H9 (cell line): ENCODE results near the gene DYRK1B. TPM values are rescaled to one million over a fixed set of nuclear protein-coding genes. Genes with fewer than 3 reads are reported as not detected.

Experiments
- DNase-seq: peaks from one replicate; pipeline ENCODE4 v3.0.0-alpha.2; 2017
- H2AFZ ChIP-seq: one replicate; pipeline ENCODE4 v1.6.1; 2013; ENCODE audit warnings: mild to moderate bottlenecking, low read length, control low read depth, moderate library complexity
- H2AK5ac ChIP-seq: 2 replicates; pipeline ENCODE4 v1.6.1; 2013; ENCODE audit warnings: low read length, control low read depth, mixed read lengths; ENCODE audit not compliant: insufficient read length
- H2BK120ac ChIP-seq: one replicate; pipeline ENCODE4 v1.6.1; 2013; ENCODE audit warnings: low read depth, mild to moderate bottlenecking, low read length, control low read depth, inconsistent platforms; ENCODE audit not compliant: poor library complexity, severe bottlenecking
- H2BK12ac ChIP-seq: 2 replicates; pipeline ENCODE4 v1.6.1; 2013; ENCODE audit warnings: low read length, control low read depth, mixed read lengths, low read depth; ENCODE audit not compliant: insufficient read length
- H2BK15ac ChIP-seq: 2 replicates; pipeline ENCODE4 v1.6.1; 2013; ENCODE audit warnings: low read depth, low read length, control low read depth
- H2BK20ac ChIP-seq: one replicate; pipeline ENCODE4 v1.6.1; 2013; ENCODE audit warnings: low read depth, mild to moderate bottlenecking, low read length, control low read depth, inconsistent platforms; ENCODE audit not compliant: poor library complexity, severe bottlenecking
- H2BK5ac ChIP-seq: 2 replicates; pipeline ENCODE4 v1.6.1; 2013; ENCODE audit warnings: low read length, control low read depth, mixed read lengths; ENCODE audit not compliant: insufficient read length
- H3K14ac ChIP-seq: 2 replicates; pipeline ENCODE4 v1.6.1; 2013; ENCODE audit warnings: low read length, control low read depth; ENCODE audit not compliant: insufficient read depth
- H3K18ac ChIP-seq: 2 replicates; pipeline ENCODE4 v1.6.1; 2013; ENCODE audit warnings: low read depth, mild to moderate bottlenecking, mixed read lengths, low read length, control low read depth; ENCODE audit not compliant: insufficient read length
- H3K23ac ChIP-seq: 2 replicates; pipeline ENCODE4 v1.6.1; 2013; ENCODE audit warnings: low read length, control low read depth, mixed read lengths, low read depth; ENCODE audit not compliant: insufficient read length
- H3K23me2 ChIP-seq: 2 replicates; pipeline ENCODE4 v1.6.1; 2013; ENCODE audit warnings: low read depth, mild to moderate bottlenecking, mixed read lengths, low read length, control low read depth; ENCODE audit not compliant: insufficient read length, poor library complexity, severe bottlenecking
- H3K27ac ChIP-seq: 2 replicates; pipeline ENCODE4 v1.5.1; 2013; ENCODE audit warnings: low read length, control low read depth, mixed read lengths, low read depth; ENCODE audit not compliant: insufficient read length
- H3K27me3 ChIP-seq: 2 replicates; pipeline ENCODE4 v1.6.1; 2013; ENCODE audit warnings: low read length, control low read depth, inconsistent platforms; ENCODE audit not compliant: insufficient read depth
- H3K4ac ChIP-seq: 2 replicates; pipeline ENCODE4 v1.6.1; 2013; ENCODE audit warnings: low read depth, mild to moderate bottlenecking, control low read depth, inconsistent platforms, low read length, moderate library complexity
- H3K4me1 ChIP-seq: 2 replicates; pipeline ENCODE4 v1.6.1; 2013; ENCODE audit warnings: low read length, control low read depth, inconsistent platforms; ENCODE audit not compliant: insufficient read depth
- H3K4me2 ChIP-seq: 2 replicates; pipeline ENCODE4 v1.6.1; 2013; ENCODE audit warnings: low read length, control low read depth, mixed read lengths; ENCODE audit not compliant: insufficient read length, insufficient read depth
- H3K56ac ChIP-seq: 2 replicates; pipeline ENCODE4 v1.6.1; 2013; ENCODE audit warnings: low read depth, mild to moderate bottlenecking, mixed read lengths, low read length, control low read depth; ENCODE audit not compliant: insufficient read length
- H3K79me1 ChIP-seq: 2 replicates; pipeline ENCODE4 v1.6.1; 2013; ENCODE audit warnings: low read depth, mild to moderate bottlenecking, moderate library complexity, low read length, control low read depth, inconsistent platforms; ENCODE audit not compliant: insufficient read depth, poor library complexity, severe bottlenecking
- H3K79me2 ChIP-seq: 2 replicates; pipeline ENCODE4 v1.6.1; 2013; ENCODE audit warnings: low read length, control low read depth, inconsistent platforms; ENCODE audit not compliant: insufficient read depth
- H3K9ac ChIP-seq: 2 replicates; pipeline ENCODE4 v1.6.1; 2013; ENCODE audit warnings: low read length, control low read depth, mixed read lengths; ENCODE audit not compliant: insufficient read length; ENCODE audit errors: extremely low read depth
- H3K9me3 ChIP-seq: one replicate; pipeline ENCODE4 v1.6.1; 2013; ENCODE audit warnings: low read depth, low read length, inconsistent platforms; ENCODE audit not compliant: control insufficient read depth
- H3T11ph ChIP-seq: one replicate; pipeline ENCODE4 v1.6.1; 2013; ENCODE audit warnings: mild to moderate bottlenecking, low read length, control low read depth, inconsistent platforms
- H4K20me1 ChIP-seq: one replicate; pipeline ENCODE4 v1.6.1; 2013; ENCODE audit not compliant: control insufficient read depth, insufficient read length, insufficient read depth
- H4K5ac ChIP-seq: 2 replicates; pipeline ENCODE4 v1.6.1; 2013; ENCODE audit warnings: low read depth, mild to moderate bottlenecking, mixed read lengths, low read length, control low read depth; ENCODE audit not compliant: insufficient read length
- H4K8ac ChIP-seq: replicated peaks from 2 replicates; pipeline ENCODE4 v1.6.1; 2013; ENCODE audit warnings: low read length, control low read depth, mixed read lengths, low read depth; ENCODE audit not compliant: insufficient read length
- H4K91ac ChIP-seq: 2 replicates; pipeline ENCODE4 v1.6.1; 2013; ENCODE audit warnings: low read depth, mild to moderate bottlenecking, moderate library complexity, mixed read lengths, low read length, control low read depth; ENCODE audit not compliant: insufficient read length
- H3K27ac Mint-ChIP-seq, 3 experiments: 2 replicates in 2 of 3; 3 replicates in 1 of 3; pipeline ENCODE4 v1.8.0; 2020 to 2021; ENCODE audit warnings: mixed read lengths in 3 of 3, mild to moderate bottlenecking in 1 of 3, moderate library complexity in 1 of 3
- H3K27me3 Mint-ChIP-seq: 2 replicates; pipeline ENCODE4 v1.8.0; 2021; ENCODE audit warnings: low read depth, mild to moderate bottlenecking, moderate library complexity, mixed read lengths
- H3K36me3 Mint-ChIP-seq, 3 experiments: 2 replicates in 2 of 3; 3 replicates in 1 of 3; pipeline ENCODE4 v1.8.0; 2020 to 2021; ENCODE audit warnings: low read depth in 3 of 3, mixed read lengths in 3 of 3; ENCODE audit not compliant: insufficient read depth in 1 of 3
- H3K4me1 Mint-ChIP-seq, 2 experiments: 2 replicates each; pipeline ENCODE4 v1.8.0; 2020; ENCODE audit warnings: mixed read lengths in 2 of 2
- H3K4me3 Mint-ChIP-seq, 2 experiments: 2 replicates in 1 of 2; 3 replicates in 1 of 2; pipeline ENCODE4 v1.8.0; 2020 to 2021; ENCODE audit warnings: mild to moderate bottlenecking in 2 of 2, mixed read lengths in 2 of 2, moderate library complexity in 1 of 2
- H3K9me3 Mint-ChIP-seq, 2 experiments: 2 replicates in 1 of 2; 3 replicates in 1 of 2; pipeline ENCODE4 v1.8.0; 2020; ENCODE audit warnings: mild to moderate bottlenecking in 2 of 2, mixed read lengths in 2 of 2, moderate library complexity in 1 of 2
- WGBS: extraction: QIAGEN DNeasy Blood & Tissue Kit; methylation state at CpG from one replicate; pipeline ENCODE4 v1.1.7; 2013; ENCODE audit warnings: missing lambda C conversion rate, low lambda C conversion rate, mixed read lengths; ENCODE audit not compliant: insufficient read length; ENCODE audit errors: extremely low coverage; 5-methylcytosine and 5-hydroxymethylcytosine counted together
- total RNA-seq: library from RNA; stranded (reverse); gene quantifications from 2 replicates; pipeline ENCODE4 v1.2.1, GENCODE V29; 2021
- TF ChIP-seq, protein P1 (sequence below): fragments of 200-600 bp; sonication (generic); conservative IDR thresholded peaks from 3 replicates; pipeline ENCODE4 v1.8.0; 2021; ENCODE audit warnings: antibody characterized with exemption, mild to moderate bottlenecking

DYRK1B gene
- total RNA-seq, 1 experiment from 2014 or later, result 14.3 TPM

DNA sequence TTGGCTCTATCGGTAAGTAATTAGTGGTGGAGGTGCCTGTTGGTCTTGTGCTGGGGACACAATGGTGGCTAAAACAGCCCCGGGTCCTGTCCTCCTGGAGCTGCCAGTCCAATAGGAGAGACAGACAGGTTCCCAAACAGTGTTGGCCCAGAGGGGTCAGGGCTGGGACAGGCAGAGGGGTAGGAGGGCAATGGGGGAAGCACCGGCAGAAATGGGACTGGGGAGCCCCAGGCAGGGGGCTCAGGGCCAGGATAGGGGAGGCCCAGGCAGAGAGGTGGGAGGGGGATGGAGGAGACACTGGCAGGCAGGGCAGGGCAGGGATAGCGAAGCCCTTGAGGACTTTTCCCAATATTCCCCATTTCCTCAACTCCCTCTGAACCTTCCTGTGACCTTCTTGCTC is 14.4 kb upstream of the DYRK1B start:
- no peak overlapping the region for H3K56ac ChIP-seq
- no peak overlapping the region for H3K23ac ChIP-seq
- no peaks in the 10 kb centered on the region for H4K20me1 ChIP-seq
- H2BK15ac ChIP-seq, result no peak overlapping the region
- no peak overlapping the region for H3K27ac ChIP-seq
- peaks cover 25% of the 10 kb centered on the region for H3K79me2 ChIP-seq
- Mint-ChIP-seq H3K27ac (no peak overlapping the region), H3K36me3 (peaks cover 0 to 8% (median 5%) of the 10 kb centered on the region in 3 experiments; a peak in 2 of 7 replicates), H3K9me3 (no peaks in the 10 kb centered on the region), H3K4me3 (no peak overlapping the region), H3K4me1 (peaks cover 36% of the 10 kb centered on the region in 2 experiments), H3K27me3 (peaks cover 5% of the 10 kb centered on the region; the same call in 1 of the 2 replicates)
- H3K4me2 ChIP-seq, result no peak overlapping the region
- H4K5ac ChIP-seq, result no peak overlapping the region
- TF ChIP-seq, protein P1, sequence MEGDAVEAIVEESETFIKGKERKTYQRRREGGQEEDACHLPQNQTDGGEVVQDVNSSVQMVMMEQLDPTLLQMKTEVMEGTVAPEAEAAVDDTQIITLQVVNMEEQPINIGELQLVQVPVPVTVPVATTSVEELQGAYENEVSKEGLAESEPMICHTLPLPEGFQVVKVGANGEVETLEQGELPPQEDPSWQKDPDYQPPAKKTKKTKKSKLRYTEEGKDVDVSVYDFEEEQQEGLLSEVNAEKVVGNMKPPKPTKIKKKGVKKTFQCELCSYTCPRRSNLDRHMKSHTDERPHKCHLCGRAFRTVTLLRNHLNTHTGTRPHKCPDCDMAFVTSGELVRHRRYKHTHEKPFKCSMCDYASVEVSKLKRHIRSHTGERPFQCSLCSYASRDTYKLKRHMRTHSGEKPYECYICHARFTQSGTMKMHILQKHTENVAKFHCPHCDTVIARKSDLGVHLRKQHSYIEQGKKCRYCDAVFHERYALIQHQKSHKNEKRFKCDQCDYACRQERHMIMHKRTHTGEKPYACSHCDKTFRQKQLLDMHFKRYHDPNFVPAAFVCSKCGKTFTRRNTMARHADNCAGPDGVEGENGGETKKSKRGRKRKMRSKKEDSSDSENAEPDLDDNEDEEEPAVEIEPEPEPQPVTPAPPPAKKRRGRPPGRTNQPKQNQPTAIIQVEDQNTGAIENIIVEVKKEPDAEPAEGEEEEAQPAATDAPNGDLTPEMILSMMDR, result no peak
- WGBS, result no CpG with 5 or more reads among the region's 4 CpGs
- no peak overlapping the region for H2BK5ac ChIP-seq
- H4K8ac ChIP-seq, result no peak overlapping the region
- no peak overlapping the region for H3K4ac ChIP-seq
- peaks cover 7% of the 10 kb centered on the region for H3K4me1 ChIP-seq
- H2AK5ac ChIP-seq, result no peak overlapping the region
- no peaks in the 10 kb centered on the region for H3K9me3 ChIP-seq
- H3K79me1 ChIP-seq, result no peaks in the 10 kb centered on the region
- H2BK120ac ChIP-seq, result no peak overlapping the region
- no peak overlapping the region for H2BK12ac ChIP-seq
- H3K23me2 ChIP-seq, result peaks cover 14% of the 10 kb centered on the region
- H3K14ac ChIP-seq, result no peak overlapping the region
- no peak overlapping the region for H4K91ac ChIP-seq
- no peak overlapping the region for H3K18ac ChIP-seq
- H2AFZ ChIP-seq, result no peak overlapping the region
- H2BK20ac ChIP-seq, result no peak overlapping the region
- DNase-seq, result no peak
- H3T11ph ChIP-seq, result no peak overlapping the region
- H3K27me3 ChIP-seq, result no peaks in the 10 kb centered on the region
- no peak overlapping the region for H3K9ac ChIP-seq
